HepG2 (cell line): Measurements from ENCODE around the gene SULT1C4. TPM values are rescaled to one million over a fixed set of nuclear protein-coding genes. Genes with fewer than 3 reads are reported as not detected.
A peak's percentile ranks its signal among the peaks of the same experiment; 100 is the strongest.

ENCODE experiments used
- AKAP8 ChIP-seq: sonication (generic); formaldehyde crosslinking; IDR thresholded peaks from 2 replicates; pipeline ENCODE4 v1.5.1; 2020; ENCODE audit warnings: mild to moderate bottlenecking, missing genetic modification reagents
- CAMTA2 ChIP-seq: sonication (generic); formaldehyde crosslinking; IDR thresholded peaks from 2 replicates; pipeline ENCODE4 v1.4.0; 2020; ENCODE audit warnings: mild to moderate bottlenecking, missing genetic modification reagents, borderline replicate concordance
- CEBPB ChIP-seq: IDR thresholded peaks from 2 replicates; pipeline ENCODE4 v1.6.1; 2011; ENCODE audit warnings: low read depth, low read length, improper control_type of control experiment, borderline replicate concordance
- GPN1 ChIP-seq: sonication (generic); formaldehyde crosslinking; IDR thresholded peaks from 2 replicates; pipeline ENCODE4 v1.5.1; 2020; ENCODE audit warnings: missing genetic modification reagents, borderline replicate concordance
- JDP2 ChIP-seq: sonication (generic); formaldehyde crosslinking; IDR thresholded peaks from 2 replicates; pipeline ENCODE4 v1.8.1; 2022; ENCODE audit warnings: missing genetic modification reagents, borderline replicate concordance
- KDM5A ChIP-seq: fragments of 200-600 bp; sonication (generic); IDR thresholded peaks from 2 replicates; pipeline ENCODE4 v1.7.0; 2018; ENCODE audit warnings: antibody characterized with exemption, mild to moderate bottlenecking, low read length, borderline replicate concordance
- NFKBIZ ChIP-seq: IDR thresholded peaks from 2 replicates; pipeline ENCODE4 v1.6.1; 2018; ENCODE audit warnings: missing genetic modification reagents, missing compliant biosample characterization
- NR1H2 ChIP-seq: sonication (generic); formaldehyde crosslinking; IDR thresholded peaks from 2 replicates; pipeline ENCODE4 v1.8.1; 2022; ENCODE audit warnings: low read depth, missing genetic modification reagents, borderline replicate concordance
- POGZ ChIP-seq: sonication (generic); formaldehyde crosslinking; IDR thresholded peaks from 2 replicates; pipeline ENCODE4 v1.4.0; 2020; ENCODE audit warnings: mild to moderate bottlenecking, missing genetic modification reagents
- POLR2A ChIP-seq, 2 experiments: IDR thresholded peaks; 2 replicates each; pipeline ENCODE4 v1.6.1; 2011; ENCODE audit warnings: low read depth in 2 of 2, low read length in 2 of 2, mild to moderate bottlenecking in 1 of 2, moderate library complexity in 1 of 2; ENCODE audit not compliant: insufficient read depth in 1 of 2
- REPIN1 ChIP-seq: sonication (generic); formaldehyde crosslinking; IDR thresholded peaks from 2 replicates; pipeline ENCODE4 v1.8.0; 2022; ENCODE audit warnings: missing genetic modification reagents, low read depth, mild to moderate bottlenecking, borderline replicate concordance
- SP4 ChIP-seq: sonication (generic); formaldehyde crosslinking; IDR thresholded peaks from 2 replicates; pipeline ENCODE4 v1.8.1; 2023; ENCODE audit warnings: mild to moderate bottlenecking, missing genetic modification reagents
- TGIF2 ChIP-seq: IDR thresholded peaks from 2 replicates; pipeline ENCODE4 v1.6.1; 2016; ENCODE audit warnings: control low read depth, missing compliant biosample characterization
- ZNF24 ChIP-seq: fragments of 450-650 bp; IDR thresholded peaks from 2 replicates; pipeline ENCODE4 v1.6.1; 2017; ENCODE audit warnings: antibody characterized with exemption, mild to moderate bottlenecking
- ZNF260 ChIP-seq: sonication (generic); formaldehyde crosslinking; IDR thresholded peaks from 2 replicates; pipeline ENCODE4 v1.4.0; 2020; ENCODE audit warnings: missing genetic modification reagents, low read depth, mild to moderate bottlenecking, borderline replicate concordance
- ZNF30 ChIP-seq: sonication (generic); formaldehyde crosslinking; IDR thresholded peaks from 2 replicates; pipeline ENCODE4 v1.5.0; 2020; ENCODE audit warnings: mild to moderate bottlenecking, missing genetic modification reagents
- ZNF337 ChIP-seq: sonication (generic); formaldehyde crosslinking; IDR thresholded peaks from 2 replicates; pipeline ENCODE4 v1.5.1; 2020; ENCODE audit warnings: missing genetic modification reagents, low read depth, mild to moderate bottlenecking, borderline replicate concordance
- ZNF484 ChIP-seq: sonication (generic); formaldehyde crosslinking; IDR thresholded peaks from 2 replicates; pipeline ENCODE4 v1.5.1; 2020; ENCODE audit warnings: mild to moderate bottlenecking, low read depth, missing genetic modification reagents, borderline replicate concordance
- ZNF629 ChIP-seq: sonication (generic); formaldehyde crosslinking; conservative IDR thresholded peaks from 2 replicates; pipeline ENCODE4 v1.5.0; 2020; ENCODE audit warnings: missing genetic modification reagents
- ZNF720 ChIP-seq: sonication (generic); formaldehyde crosslinking; IDR thresholded peaks from 2 replicates; pipeline ENCODE4 v1.4.0; 2020; ENCODE audit warnings: missing genetic modification reagents
- ZNF747 ChIP-seq: sonication (generic); formaldehyde crosslinking; IDR thresholded peaks from 2 replicates; pipeline ENCODE4 v1.8.1; 2023; ENCODE audit warnings: missing genetic modification reagents, mild to moderate bottlenecking, borderline replicate concordance
- ZNF790 ChIP-seq: sonication (generic); formaldehyde crosslinking; IDR thresholded peaks from 2 replicates; pipeline ENCODE4 v1.8.0; 2022; ENCODE audit warnings: missing genetic modification reagents, mild to moderate bottlenecking, borderline replicate concordance
- ZSCAN12 ChIP-seq: sonication (generic); formaldehyde crosslinking; IDR thresholded peaks from 2 replicates; pipeline ENCODE4 v1.9.0; 2021; ENCODE audit warnings: mild to moderate bottlenecking, missing genetic modification reagents
- polyA plus RNA-seq, 8 experiments: library from polyadenylated mRNA; depleted of rRNA in 3 of 8; stranded (reverse) in 7 of 8; unstranded in 1 of 8; fragments of >200 nt; fragmentation: Illumina TruSeq in 4 of 8; extraction: Trizol in 4 of 8; gene quantifications; 2 replicates each; pipeline versions ENCODE4 v1.2.1 to v1.2.3, GENCODE V29; 2011 to 2016; ENCODE audit warnings: low read depth in 4 of 8, missing spikeins in 1 of 8, mixed read lengths in 1 of 8; ENCODE audit not compliant: insufficient read depth in 1 of 8
- total RNA-seq, 5 experiments: library from RNA; depleted of rRNA; stranded (reverse); fragments of >200 nt; fragmentation: Illumina TruSeq; extraction: Trizol; gene quantifications; 2 replicates each; pipeline ENCODE4 v1.2.3, GENCODE V29; 2016; ENCODE audit warnings: low read depth in 1 of 5
- TF ChIP-seq, protein P1 (sequence below): sonication (generic); formaldehyde crosslinking; IDR thresholded peaks from 2 replicates; pipeline ENCODE4 v1.4.0; 2020; ENCODE audit warnings: mild to moderate bottlenecking, low read depth, missing genetic modification reagents
- TF ChIP-seq, protein P2 (sequence below): sonication (generic); formaldehyde crosslinking; IDR thresholded peaks from 2 replicates; pipeline ENCODE4 v1.4.0; 2020; ENCODE audit warnings: low read depth, missing genetic modification reagents

SULT1C4 gene
- total and polyA plus RNA-seq, 2 of the 13 experiments (the other 11 are each of a cell fraction or from before 2014, with no cell fraction given), result 1.3 to 8.6 TPM

- TF ChIP-seq ZNF790 (CRISPR knock-in tag) (peak; percentile 47; the same call in 1 of the 2 replicates), JDP2 (CRISPR knock-in tag) (no peak), GPN1 (CRISPR knock-in tag) (no peak), POLR2A (IDR thresholded peaks at IDR 0.05; ENCODE audit: insufficient read depth in 1 of 2, low read depth in 2 of 2, low read length in 2 of 2) (peak in 1 of 2 experiments; percentile 76; a peak in 2 of 4 replicates), NFKBIZ (CRISPR knock-in tag) (no peak), ZNF260 (CRISPR knock-in tag) (no peak), TGIF2 (CRISPR knock-in tag) (no peak), ZNF337 (CRISPR knock-in tag) (no peak), KDM5A (no peak; the same call in 1 of the 2 replicates), ZSCAN12 (no peak), POGZ (CRISPR knock-in tag) (no peak), CAMTA2 (no peak), ZNF747 (CRISPR knock-in tag) (no peak), REPIN1 (CRISPR knock-in tag) (peak; percentile 25; the same call in 1 of the 2 replicates), ZNF484 (CRISPR knock-in tag) (no peak), CEBPB (no peak), NR1H2 (no peak), ZNF24 (no peak), ZNF30 (CRISPR knock-in tag) (no peak), ZNF720 (CRISPR knock-in tag) (no peak), ZNF629 (CRISPR knock-in tag) (no peak), SP4 (CRISPR knock-in tag) (no peak), AKAP8 (CRISPR knock-in tag) (no peak)
- TF ChIP-seq, protein P1, sequence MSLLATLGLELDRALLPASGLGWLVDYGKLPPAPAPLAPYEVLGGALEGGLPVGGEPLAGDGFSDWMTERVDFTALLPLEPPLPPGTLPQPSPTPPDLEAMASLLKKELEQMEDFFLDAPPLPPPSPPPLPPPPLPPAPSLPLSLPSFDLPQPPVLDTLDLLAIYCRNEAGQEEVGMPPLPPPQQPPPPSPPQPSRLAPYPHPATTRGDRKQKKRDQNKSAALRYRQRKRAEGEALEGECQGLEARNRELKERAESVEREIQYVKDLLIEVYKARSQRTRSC, result 0 out of 2 replicates have a peak, but pooled peaks have one; percentile 1
- TF ChIP-seq, protein P2, sequence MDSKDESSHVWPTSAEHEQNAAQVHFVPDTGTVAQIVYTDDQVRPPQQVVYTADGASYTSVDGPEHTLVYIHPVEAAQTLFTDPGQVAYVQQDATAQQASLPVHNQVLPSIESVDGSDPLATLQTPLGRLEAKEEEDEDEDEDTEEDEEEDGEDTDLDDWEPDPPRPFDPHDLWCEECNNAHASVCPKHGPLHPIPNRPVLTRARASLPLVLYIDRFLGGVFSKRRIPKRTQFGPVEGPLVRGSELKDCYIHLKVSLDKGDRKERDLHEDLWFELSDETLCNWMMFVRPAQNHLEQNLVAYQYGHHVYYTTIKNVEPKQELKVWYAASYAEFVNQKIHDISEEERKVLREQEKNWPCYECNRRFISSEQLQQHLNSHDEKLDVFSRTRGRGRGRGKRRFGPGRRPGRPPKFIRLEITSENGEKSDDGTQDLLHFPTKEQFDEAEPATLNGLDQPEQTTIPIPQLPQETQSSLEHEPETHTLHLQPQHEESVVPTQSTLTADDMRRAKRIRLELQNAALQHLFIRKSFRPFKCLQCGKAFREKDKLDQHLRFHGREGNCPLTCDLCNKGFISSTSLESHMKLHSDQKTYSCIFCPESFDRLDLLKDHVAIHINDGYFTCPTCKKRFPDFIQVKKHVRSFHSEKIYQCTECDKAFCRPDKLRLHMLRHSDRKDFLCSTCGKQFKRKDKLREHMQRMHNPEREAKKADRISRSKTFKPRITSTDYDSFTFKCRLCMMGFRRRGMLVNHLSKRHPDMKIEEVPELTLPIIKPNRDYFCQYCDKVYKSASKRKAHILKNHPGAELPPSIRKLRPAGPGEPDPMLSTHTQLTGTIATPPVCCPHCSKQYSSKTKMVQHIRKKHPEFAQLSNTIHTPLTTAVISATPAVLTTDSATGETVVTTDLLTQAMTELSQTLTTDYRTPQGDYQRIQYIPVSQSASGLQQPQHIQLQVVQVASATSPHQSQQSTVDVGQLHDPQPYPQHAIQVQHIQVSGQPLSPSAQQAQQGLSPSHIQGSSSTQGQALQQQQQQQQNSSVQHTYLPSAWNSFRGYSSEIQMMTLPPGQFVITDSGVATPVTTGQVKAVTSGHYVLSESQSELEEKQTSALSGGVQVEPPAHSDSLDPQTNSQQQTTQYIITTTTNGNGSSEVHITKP (CRISPR knock-in tag), result no peak
Measured at GRCh38 chr2:108377815-108378630, at the start of gene SULT1C4 (continued).
